ENCODE results near the gene FNDC3B. TPM values are rescaled to one million over a fixed set of nuclear protein-coding genes. Genes with fewer than 3 reads are reported as not detected.

Gene FNDC3B
- total RNA-seq, 5 donors from 2014 or later (not counting 1 experiment from before 2014, with no cell fraction given) = 18.1 to 46.5 (median 23.5) TPM

- H3K27ac ChIP-seq (ENCODE audit: low read length) = no peak overlapping the region
- POLR2A ChIA-PET = no interaction called here
Observed at GRCh38 chr3:172260381-172260780, 221.0 kb downstream of the FNDC3B start.

GRCh38 chr3:172261054-172261453 lies 221.7 kb downstream of the FNDC3B start:
- ChIA-PET POLR2A (no interaction called here), CTCF (no interaction called here)
- no peak overlapping the region for H3K4me3 ChIP-seq (ENCODE audit: control insufficient read depth in 1 of 2, extremely low read depth in 1 of 2, low read length in 1 of 2)
- H3K9me3 ChIP-seq = no peaks in the 10 kb centered on the region
- H3K4me1 ChIP-seq (ENCODE audit: control insufficient read depth in 1 of 2, extremely low read depth in 1 of 2, insufficient read depth in 2 of 2, low read length in 2 of 2) = no peaks in the 10 kb centered on the region
- Mint-ChIP-seq H3K4me1 (peaks cover 0 to 2% (median 0%) of the 10 kb centered on the region in 3 donors), H3K36me3 (peaks cover 66% of the 10 kb centered on the region), H3K27ac (no peak overlapping the region), H3K9me3 (peaks cover 0 to 3% (median 0%) of the 10 kb centered on the region in 3 donors), H3K27me3 (no peaks in the 10 kb centered on the region), H3K4me3 (no peak overlapping the region)
- 93% methylated on average over 3 of the region's 5 CpGs for WGBS (ENCODE audit: insufficient coverage)
- no peak overlapping the region for H3K27ac ChIP-seq (ENCODE audit: low read length)
- H3K27me3 ChIP-seq (replicated peaks in 1 of 2; ENCODE audit: control insufficient read depth in 2 of 2, extremely low read depth in 1 of 2, insufficient read depth in 2 of 2, low read length in 1 of 2) = no peaks in the 10 kb centered on the region
- peaks cover 0 to 3% of the 10 kb centered on the region in 2 donors for H3K36me3 ChIP-seq (ENCODE audit: control insufficient read depth in 2 of 2, extremely low read depth in 1 of 2, insufficient read depth in 1 of 2, low read length in 1 of 2)
- ATAC-seq (replicated peaks in 1 of 4) (no peak), DNase-seq (no peak)

More at GRCh38 chr3:172260381-172260780, 221.0 kb downstream of the FNDC3B start:
- Mint-ChIP-seq H3K4me1 (peaks cover 0 to 2% (median 0%) of the 10 kb centered on the region in 3 donors), H3K36me3 (peaks cover 68% of the 10 kb centered on the region), H3K9me3 (peaks cover 0 to 3% (median 0%) of the 10 kb centered on the region in 3 donors), H3K27me3 (no peaks in the 10 kb centered on the region), H3K27ac (no peak overlapping the region), H3K4me3 (no peak overlapping the region)
- DNase-seq = no peak
- CTCF ChIA-PET = no interaction called here
- no peaks in the 10 kb centered on the region for H3K27me3 ChIP-seq (replicated peaks in 1 of 2; ENCODE audit: control insufficient read depth in 2 of 2, extremely low read depth in 1 of 2, insufficient read depth in 2 of 2, low read length in 1 of 2)
- ATAC-seq (replicated peaks in 1 of 4) = no peak
- no peaks in the 10 kb centered on the region for H3K9me3 ChIP-seq
- H3K4me1 ChIP-seq (ENCODE audit: control insufficient read depth in 1 of 2, extremely low read depth in 1 of 2, insufficient read depth in 2 of 2, low read length in 2 of 2) = no peaks in the 10 kb centered on the region
- H3K4me3 ChIP-seq (ENCODE audit: control insufficient read depth in 1 of 2, extremely low read depth in 1 of 2, low read length in 1 of 2) = no peak overlapping the region
- 100% methylated on average over 2 of the region's 2 CpGs for WGBS (ENCODE audit: insufficient coverage)
- H3K36me3 ChIP-seq (ENCODE audit: control insufficient read depth in 2 of 2, extremely low read depth in 1 of 2, insufficient read depth in 1 of 2, low read length in 1 of 2) = peaks cover 0 to 3% of the 10 kb centered on the region in 2 donors

GRCh38 chr3:172262991-172263608 lies 223.7 kb downstream of the FNDC3B start:
- Histone ChIP-seq H3K36me3 (ENCODE audit: control insufficient read depth in 2 of 2, extremely low read depth in 1 of 2, insufficient read depth in 1 of 2, low read length in 1 of 2) (peaks cover 0 to 3% of the 10 kb centered on the region in 2 donors), H3K9me3 (no peaks in the 10 kb centered on the region), H3K4me1 (ENCODE audit: control insufficient read depth in 1 of 2, extremely low read depth in 1 of 2, insufficient read depth in 2 of 2, low read length in 2 of 2) (no peaks in the 10 kb centered on the region), H3K4me3 (ENCODE audit: control insufficient read depth in 1 of 2, extremely low read depth in 1 of 2, low read length in 1 of 2) (no peak overlapping the region), H3K27me3 (replicated peaks in 1 of 2; ENCODE audit: control insufficient read depth in 2 of 2, extremely low read depth in 1 of 2, insufficient read depth in 2 of 2, low read length in 1 of 2) (no peaks in the 10 kb centered on the region), H3K27ac (ENCODE audit: low read length) (no peak overlapping the region)
- Mint-ChIP-seq H3K27ac (no peak overlapping the region), H3K9me3 (peaks cover 0 to 3% (median 0%) of the 10 kb centered on the region in 3 donors), H3K4me3 (no peak overlapping the region), H3K27me3 (no peaks in the 10 kb centered on the region), H3K36me3 (peaks cover 55% of the 10 kb centered on the region), H3K4me1 (peaks cover 0 to 3% (median 2%) of the 10 kb centered on the region in 3 donors)
- ChIA-PET CTCF (interaction anchor here in 1 of 2 donors (0.6 kb wide), 1 partner anchor 1789 kb away, joined by 6 read pairs; no protein-coding TSS in a partner anchor), POLR2A (interaction anchor here (0.6 kb wide), 2 partner anchors 778 to 1459 kb away, joined by 4 to 16 read pairs; no protein-coding TSS in a partner anchor)
- no CpG with 5 or more reads among the region's 1 CpG for WGBS (ENCODE audit: insufficient coverage)
- ATAC-seq (replicated peaks in 1 of 4) (no peak), DNase-seq (no peak)

- H3K27ac Mint-ChIP-seq = no peak overlapping the region
- peaks cover 0 to 3% (median 2%) of the 10 kb centered on the region in 3 donors for H3K4me1 Mint-ChIP-seq
- Histone ChIP-seq H3K27me3 (replicated peaks in 1 of 2; ENCODE audit: control insufficient read depth in 2 of 2, extremely low read depth in 1 of 2, insufficient read depth in 2 of 2, low read length in 1 of 2) (no peaks in the 10 kb centered on the region), H3K36me3 (ENCODE audit: control insufficient read depth in 2 of 2, extremely low read depth in 1 of 2, insufficient read depth in 1 of 2, low read length in 1 of 2) (peaks cover 0 to 3% of the 10 kb centered on the region in 2 donors), H3K4me3 (ENCODE audit: control insufficient read depth in 1 of 2, extremely low read depth in 1 of 2, low read length in 1 of 2) (no peak overlapping the region), H3K27ac (ENCODE audit: low read length) (no peak overlapping the region), H3K4me1 (ENCODE audit: control insufficient read depth in 1 of 2, extremely low read depth in 1 of 2, insufficient read depth in 2 of 2, low read length in 2 of 2) (no peaks in the 10 kb centered on the region), H3K9me3 (no peaks in the 10 kb centered on the region)
- no CpG with 5 or more reads among the region's 7 CpGs for WGBS (ENCODE audit: insufficient coverage)
- H3K9me3 Mint-ChIP-seq = peaks cover 0 to 3% (median 0%) of the 10 kb centered on the region in 3 donors
- no peak for ATAC-seq (replicated peaks in 1 of 4)
- H3K36me3 Mint-ChIP-seq = peaks cover 47% of the 10 kb centered on the region
- POLR2A ChIA-PET = no interaction called here
- H3K4me3 Mint-ChIP-seq = no peak overlapping the region
- CTCF ChIA-PET = no interaction called here
- DNase-seq = no peak
- no peaks in the 10 kb centered on the region for H3K27me3 Mint-ChIP-seq
Observed at GRCh38 chr3:172263781-172264486, 224.6 kb downstream of the FNDC3B start.

GRCh38 chr3:172266103-172266502 lies 226.7 kb downstream of the FNDC3B start:
- H3K9me3 Mint-ChIP-seq = peaks cover 0 to 3% (median 0%) of the 10 kb centered on the region in 3 donors
- no peak overlapping the region for H3K4me3 ChIP-seq (ENCODE audit: control insufficient read depth in 1 of 2, extremely low read depth in 1 of 2, low read length in 1 of 2)
- H3K27ac Mint-ChIP-seq = no peak overlapping the region
- ATAC-seq (replicated peaks in 1 of 4) = no peak
- 100% methylated on average over 1 of the region's 3 CpGs for WGBS (ENCODE audit: insufficient coverage)
- ChIA-PET POLR2A (interaction anchor here in 1 of 2 donors (0.6 kb wide), 1 partner anchor 1129 kb away, joined by 7 read pairs; no protein-coding TSS in a partner anchor), CTCF (no interaction called here)
- no peak overlapping the region for H3K4me3 Mint-ChIP-seq
- no peaks in the 10 kb centered on the region for H3K9me3 ChIP-seq
- peaks cover 33% of the 10 kb centered on the region for H3K36me3 Mint-ChIP-seq
- H3K4me1 Mint-ChIP-seq = peaks cover 0 to 3% (median 2%) of the 10 kb centered on the region in 3 donors
- H3K27me3 Mint-ChIP-seq = no peaks in the 10 kb centered on the region
- no peaks in the 10 kb centered on the region for H3K4me1 ChIP-seq (ENCODE audit: control insufficient read depth in 1 of 2, extremely low read depth in 1 of 2, insufficient read depth in 2 of 2, low read length in 2 of 2)
- no peak for DNase-seq
- no peak overlapping the region for H3K27ac ChIP-seq (ENCODE audit: low read length)
- H3K36me3 ChIP-seq (ENCODE audit: control insufficient read depth in 2 of 2, extremely low read depth in 1 of 2, insufficient read depth in 1 of 2, low read length in 1 of 2) = peaks cover 0 to 3% of the 10 kb centered on the region in 2 donors
- no peaks in the 10 kb centered on the region for H3K27me3 ChIP-seq (replicated peaks in 1 of 2; ENCODE audit: control insufficient read depth in 2 of 2, extremely low read depth in 1 of 2, insufficient read depth in 2 of 2, low read length in 1 of 2)

- WGBS (ENCODE audit: insufficient coverage) = no CpG with 5 or more reads among the region's 3 CpGs
- Mint-ChIP-seq H3K9me3 (no peaks in the 10 kb centered on the region), H3K36me3 (peaks cover 34% of the 10 kb centered on the region)
Observed at GRCh38 chr3:172268425-172268824, 229.0 kb downstream of the FNDC3B start.

More at GRCh38 chr3:172268425-172268824, 229.0 kb downstream of the FNDC3B start:
- H3K4me1 Mint-ChIP-seq = peaks cover 0 to 3% (median 0%) of the 10 kb centered on the region in 3 donors
- ChIA-PET POLR2A (no interaction called here), CTCF (no interaction called here)
- no peak overlapping the region for H3K27ac ChIP-seq (ENCODE audit: low read length)
- ATAC-seq (replicated peaks in 1 of 4) (no peak), DNase-seq (no peak)
- H3K27ac Mint-ChIP-seq = no peak overlapping the region
- H3K27me3 Mint-ChIP-seq = no peaks in the 10 kb centered on the region
- no peaks in the 10 kb centered on the region for H3K36me3 ChIP-seq (ENCODE audit: control insufficient read depth in 2 of 2, extremely low read depth in 1 of 2, insufficient read depth in 1 of 2, low read length in 1 of 2)
- no peaks in the 10 kb centered on the region for H3K4me1 ChIP-seq (ENCODE audit: control insufficient read depth in 1 of 2, extremely low read depth in 1 of 2, insufficient read depth in 2 of 2, low read length in 2 of 2)
- H3K4me3 ChIP-seq (ENCODE audit: control insufficient read depth in 1 of 2, extremely low read depth in 1 of 2, low read length in 1 of 2) = no peak overlapping the region
- no peak overlapping the region for H3K4me3 Mint-ChIP-seq
- H3K27me3 ChIP-seq (replicated peaks in 1 of 2; ENCODE audit: control insufficient read depth in 2 of 2, extremely low read depth in 1 of 2, insufficient read depth in 2 of 2, low read length in 1 of 2) = no peaks in the 10 kb centered on the region
- H3K9me3 ChIP-seq = no peaks in the 10 kb centered on the region

Data from T-cell (primary cell).